Central memory CD4-positive, alpha-beta T cell (primary cell): ENCODE results near the gene PRAF2.

Experiments
- DNase-seq: peaks from one replicate; pipeline ENCODE4 v3.0.0; 2022

PRAF2 gene

GRCh38 chrX:49041744-49042580 is 31.8 kb downstream of the PRAF2 start:
- peak; percentile 13 for DNase-seq

GRCh38 chrX:49040376-49040955 is 33.3 kb downstream of the PRAF2 start:
- DNase-seq: no peak

GRCh38 chrX:49039598-49040375 is 34.0 kb downstream of the PRAF2 start:
- DNase-seq: no peak

DNA sequence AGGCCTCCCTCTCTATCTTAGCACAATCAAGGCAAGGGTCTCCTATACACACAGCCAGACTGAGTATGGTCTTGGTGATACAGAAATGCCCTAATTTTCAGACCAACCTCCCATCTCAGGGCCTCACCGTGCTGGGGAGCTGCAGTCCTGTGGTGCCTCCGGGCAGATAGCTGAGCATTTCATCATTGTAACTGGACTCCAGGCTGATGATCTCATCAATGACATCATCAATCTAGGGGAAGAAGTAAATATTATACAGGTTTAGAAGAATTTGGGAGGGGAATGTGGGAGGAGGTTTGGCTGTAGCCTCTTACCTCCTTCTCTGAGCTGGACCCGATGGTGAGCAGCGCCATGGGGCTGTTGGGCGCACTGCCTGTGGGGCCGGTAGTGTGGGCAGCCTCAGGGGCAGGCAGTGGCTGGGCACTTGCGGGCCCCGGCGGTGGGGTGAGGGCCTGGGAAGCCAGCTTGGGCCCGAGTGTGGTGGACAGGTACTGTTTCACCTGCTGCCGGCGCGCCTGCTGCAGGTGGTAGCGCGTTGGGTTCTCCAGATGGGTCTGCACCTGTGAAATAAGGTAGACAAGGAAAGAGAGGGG is 35.8 kb downstream of the PRAF2 start:
- no peak for DNase-seq

DNA sequence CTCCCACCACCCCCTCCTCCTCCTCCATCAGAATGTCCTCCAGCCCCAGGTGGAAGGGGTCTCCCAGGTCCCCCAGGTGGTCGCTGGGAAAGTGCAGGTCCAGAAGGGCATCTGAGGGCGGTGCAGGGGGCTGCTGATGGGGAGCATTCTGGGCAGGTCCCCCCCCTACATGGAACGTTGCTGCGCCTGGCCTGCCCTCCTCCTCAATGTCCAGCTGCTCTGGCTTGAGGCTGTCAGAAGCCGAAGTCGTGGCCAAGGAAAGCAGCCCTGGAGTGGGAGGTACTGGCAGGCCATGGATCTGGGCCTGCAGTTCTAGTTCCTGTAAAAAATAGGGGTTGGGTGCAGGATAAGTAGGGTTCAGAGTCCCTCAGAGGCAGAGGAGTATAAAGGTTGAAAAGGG is 43.5 kb downstream of the PRAF2 start:
- no peak for DNase-seq

GRCh38 chrX:49029876-49030275 is 43.9 kb downstream of the PRAF2 start:
- DNase-seq: no peak
